Ectodermal cell (in vitro differentiated cells): ENCODE measurements around the gene BDKRB2.

Experiments
- H3K27ac ChIP-seq: 2 replicates; pipeline ENCODE4 v1.7.0; 2013; ENCODE audit warnings: mild to moderate bottlenecking, low read depth, low read length; ENCODE audit not compliant: insufficient read depth, poor library complexity, severe bottlenecking
- H3K27me3 ChIP-seq: 2 replicates; pipeline ENCODE4 v1.7.0; 2013; ENCODE audit warnings: mild to moderate bottlenecking, low read length; ENCODE audit not compliant: insufficient read depth, control insufficient read depth, poor library complexity, severe bottlenecking
- H3K36me3 ChIP-seq: one replicate; pipeline ENCODE4 v1.7.0; 2013; ENCODE audit warnings: low read length; ENCODE audit not compliant: control insufficient read depth, insufficient read depth
- H3K4me1 ChIP-seq: one replicate; pipeline ENCODE4 v1.7.0; 2013; ENCODE audit warnings: low read length; ENCODE audit not compliant: control insufficient read depth, insufficient read depth
- H3K4me3 ChIP-seq: 2 replicates; pipeline ENCODE4 v1.7.0; 2013; ENCODE audit warnings: low read depth, low read length, control low read depth; ENCODE audit not compliant: insufficient read depth
- H3K9me3 ChIP-seq: 2 replicates; pipeline ENCODE4 v1.7.0; 2013; ENCODE audit warnings: mild to moderate bottlenecking, low read length, moderate library complexity; ENCODE audit not compliant: control insufficient read depth
- WGBS, 2 experiments: methylation state at CpG; one replicate each; pipeline ENCODE4 v1.1.7; 2013; ENCODE audit warnings: missing lambda C conversion rate in 2 of 2; 5-methylcytosine and 5-hydroxymethylcytosine counted together

Gene BDKRB2

DNA sequence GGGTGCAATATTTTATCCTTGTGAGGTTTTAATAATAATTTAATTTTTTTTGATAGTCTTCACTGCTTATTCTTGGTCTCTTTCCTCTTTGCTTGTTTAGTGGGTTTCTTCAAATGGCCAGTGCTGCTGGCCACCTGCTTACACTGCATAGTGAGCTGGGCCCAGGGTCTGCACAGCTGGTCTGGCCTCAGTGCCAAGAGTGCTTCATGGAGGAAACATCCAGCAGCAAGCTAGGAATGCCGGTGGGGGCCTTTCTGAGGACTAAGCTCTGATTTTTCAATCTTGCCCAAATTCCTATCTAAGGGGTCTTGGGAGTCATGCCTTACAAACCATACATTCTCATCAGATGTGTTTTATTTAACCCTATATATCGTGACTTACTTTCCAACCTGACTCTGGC is 13.3 kb upstream of the BDKRB2 start:
- no peaks in the 10 kb centered on the region for H3K9me3 ChIP-seq
- 55 to 56% methylated on average over 1 of the region's 2 CpGs for WGBS, 2 experiments
- no peaks in the 10 kb centered on the region for H3K4me1 ChIP-seq
- no peaks in the 10 kb centered on the region for H3K27me3 ChIP-seq
- H3K4me3 ChIP-seq, result no peak overlapping the region
- H3K36me3 ChIP-seq, result no peaks in the 10 kb centered on the region
- H3K27ac ChIP-seq, result no peak overlapping the region

DNA sequence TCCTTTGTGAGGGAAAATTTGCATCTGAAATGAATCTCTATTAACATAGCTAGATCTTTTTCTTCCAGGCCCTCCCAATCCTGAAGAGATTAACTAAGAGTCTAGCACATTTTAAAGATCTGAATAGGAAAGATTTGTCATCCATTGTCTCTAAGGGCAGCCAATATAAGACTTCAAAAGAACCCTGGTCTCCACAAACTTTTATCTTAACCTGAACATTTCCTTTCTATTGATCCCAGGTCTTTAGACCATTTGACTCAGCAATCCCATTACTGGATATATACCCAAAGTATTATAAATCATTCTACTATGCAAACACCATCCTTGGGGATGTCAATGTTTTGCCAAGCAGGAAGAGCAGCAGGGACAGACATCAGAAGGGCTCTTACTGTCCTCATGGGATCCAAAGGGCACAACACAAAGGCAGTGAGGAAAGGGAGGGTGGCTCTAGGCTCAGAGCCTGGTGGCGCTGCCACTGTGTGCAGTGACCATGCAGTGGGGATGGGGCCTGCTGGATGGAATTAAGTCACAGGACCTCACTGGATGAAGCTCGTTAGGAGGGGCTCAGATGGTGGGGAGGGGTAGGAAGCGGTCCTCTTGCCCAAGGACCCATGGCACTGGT is 12.7 kb upstream of the BDKRB2 start:
- no peak overlapping the region for H3K27ac ChIP-seq
- WGBS, 2 experiments, result 76 to 79% methylated on average over 3 of the region's 3 CpGs
- H3K9me3 ChIP-seq, result no peaks in the 10 kb centered on the region
- no peak overlapping the region for H3K4me3 ChIP-seq
- H3K27me3 ChIP-seq, result no peaks in the 10 kb centered on the region
- no peaks in the 10 kb centered on the region for H3K36me3 ChIP-seq
- H3K4me1 ChIP-seq, result no peaks in the 10 kb centered on the region

DNA sequence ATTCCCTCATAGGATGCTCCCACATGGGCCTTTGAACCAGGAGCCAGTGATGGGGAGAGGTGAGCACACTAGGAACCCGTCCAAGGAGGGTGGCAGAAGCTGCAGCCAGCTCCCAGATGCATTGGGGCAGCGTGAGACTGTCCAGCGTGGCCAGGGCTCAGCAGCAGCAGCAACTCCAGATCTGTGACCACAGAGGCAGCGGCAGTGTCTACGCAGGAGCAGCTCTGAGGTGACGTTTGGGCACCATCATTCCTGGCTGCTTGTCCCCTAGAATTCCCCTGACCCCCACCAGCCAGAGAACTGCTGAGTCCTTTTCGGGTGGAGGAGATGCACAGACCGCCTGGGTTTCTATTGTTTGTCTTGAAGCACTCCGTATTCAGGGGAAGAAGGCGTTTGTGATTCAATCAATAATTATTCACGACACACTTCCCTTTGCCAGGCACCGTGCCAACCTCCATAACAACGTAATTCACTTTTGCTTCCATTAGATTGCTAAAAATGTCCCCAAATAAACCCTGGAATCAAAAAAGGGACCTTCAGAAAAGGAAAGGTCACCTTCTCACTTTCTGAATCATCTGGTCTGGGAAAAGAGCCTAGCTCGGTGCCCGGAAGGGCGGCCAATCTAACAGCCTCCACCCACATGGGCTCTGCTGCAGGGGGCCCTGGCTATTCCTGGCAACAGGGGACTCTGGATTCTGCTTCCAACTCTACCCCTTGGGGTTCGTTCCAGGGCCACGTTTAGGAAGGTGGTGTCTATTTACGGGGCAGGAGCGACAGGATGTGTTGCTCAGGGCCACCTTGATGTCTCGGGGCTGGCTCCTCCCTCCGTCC is 11.4 kb upstream of the BDKRB2 start:
- H3K36me3 ChIP-seq, result no peaks in the 10 kb centered on the region
- no peaks in the 10 kb centered on the region for H3K4me1 ChIP-seq
- WGBS, 2 experiments, result 86 to 87% methylated on average over 22 of the region's 22 CpGs
- H3K4me3 ChIP-seq, result no peak overlapping the region
- H3K27me3 ChIP-seq, result no peaks in the 10 kb centered on the region
- no peaks in the 10 kb centered on the region for H3K9me3 ChIP-seq
- no peak overlapping the region for H3K27ac ChIP-seq

- Histone ChIP-seq H3K27me3 (no peaks in the 10 kb centered on the region), H3K4me1 (no peaks in the 10 kb centered on the region), H3K27ac (no peak overlapping the region), H3K36me3 (no peaks in the 10 kb centered on the region), H3K9me3 (no peaks in the 10 kb centered on the region), H3K4me3 (no peak overlapping the region)
- WGBS, 2 experiments, result 93 to 95% methylated on average over 10 of the region's 10 CpGs
Observed at GRCh38 chr14:96194262-96194656, 10.4 kb upstream of the BDKRB2 start.

- no peaks in the 10 kb centered on the region for H3K27me3 ChIP-seq
- no peaks in the 10 kb centered on the region for H3K9me3 ChIP-seq
- WGBS, 2 experiments, result 94 to 96% methylated on average over 11 of the region's 11 CpGs
- H3K4me3 ChIP-seq, result no peak overlapping the region
- no peak overlapping the region for H3K27ac ChIP-seq
- H3K4me1 ChIP-seq, result no peaks in the 10 kb centered on the region
- H3K36me3 ChIP-seq, result no peaks in the 10 kb centered on the region
Observed at GRCh38 chr14:96194657-96195431, 9.8 kb upstream of the BDKRB2 start.

DNA sequence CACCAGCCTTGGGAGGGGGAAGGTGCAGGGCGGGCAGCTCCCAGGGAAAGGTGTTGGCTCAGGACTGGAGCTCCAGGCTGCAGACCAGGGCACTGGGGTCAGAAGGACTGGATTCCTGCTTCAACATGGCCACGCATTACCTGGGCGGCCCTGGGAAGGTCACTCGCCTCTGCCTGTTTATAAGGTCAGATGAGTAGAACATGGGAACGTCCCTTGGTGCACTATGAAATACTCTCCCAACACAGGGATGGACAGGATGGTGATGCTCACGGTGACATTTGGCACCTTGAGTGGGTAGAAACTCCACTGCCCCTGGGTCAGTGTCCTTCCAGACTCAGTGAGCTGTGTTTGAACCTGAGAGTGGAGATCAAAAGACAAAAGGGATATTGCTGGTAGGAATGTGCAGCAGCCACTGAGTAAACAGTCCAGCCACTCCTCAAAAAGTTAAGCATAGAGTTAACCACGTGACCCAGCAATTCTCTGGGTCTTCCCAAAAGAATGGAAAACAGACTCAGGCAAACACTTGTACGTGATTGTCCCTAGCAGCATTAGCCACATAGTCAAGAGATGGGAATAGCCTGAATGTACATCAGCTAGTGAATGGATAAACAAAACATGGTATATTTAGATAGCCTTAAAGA is 9.1 kb upstream of the BDKRB2 start:
- no peaks in the 10 kb centered on the region for H3K36me3 ChIP-seq
- no peaks in the 10 kb centered on the region for H3K27me3 ChIP-seq
- no peak overlapping the region for H3K4me3 ChIP-seq
- no peaks in the 10 kb centered on the region for H3K4me1 ChIP-seq
- no peak overlapping the region for H3K27ac ChIP-seq
- no peaks in the 10 kb centered on the region for H3K9me3 ChIP-seq
- WGBS, 2 experiments, result 91 to 93% methylated on average over 8 of the region's 8 CpGs

GRCh38 chr14:96197163-96197852 is 7.3 kb upstream of the BDKRB2 start:
- H3K4me1 ChIP-seq, result no peaks in the 10 kb centered on the region
- no peaks in the 10 kb centered on the region for H3K36me3 ChIP-seq
- H3K4me3 ChIP-seq, result no peak overlapping the region
- H3K27ac ChIP-seq, result no peak overlapping the region
- no peaks in the 10 kb centered on the region for H3K9me3 ChIP-seq
- WGBS, 2 experiments, result 94% methylated on average over 20 of the region's 20 CpGs
- H3K27me3 ChIP-seq, result no peaks in the 10 kb centered on the region

GRCh38 chr14:96197969-96198368 is 6.7 kb upstream of the BDKRB2 start:
- no peaks in the 10 kb centered on the region for H3K36me3 ChIP-seq
- no peaks in the 10 kb centered on the region for H3K9me3 ChIP-seq
- H3K4me1 ChIP-seq, result no peaks in the 10 kb centered on the region
- no peaks in the 10 kb centered on the region for H3K27me3 ChIP-seq
- 86 to 88% methylated on average over 11 of the region's 11 CpGs for WGBS, 2 experiments
- no peak overlapping the region for H3K27ac ChIP-seq
- H3K4me3 ChIP-seq, result no peak overlapping the region

GRCh38 chr14:96198430-96199130 is 6.1 kb upstream of the BDKRB2 start:
- Histone ChIP-seq H3K9me3 (no peaks in the 10 kb centered on the region), H3K4me3 (no peak overlapping the region), H3K27me3 (peaks cover 3% of the 10 kb centered on the region), H3K27ac (no peak overlapping the region), H3K36me3 (no peaks in the 10 kb centered on the region), H3K4me1 (no peaks in the 10 kb centered on the region)
- 73 to 79% methylated on average over 9 of the region's 9 CpGs for WGBS, 2 experiments
